CD4-positive, alpha-beta T cell treated with Interleukin-15 for 1 hour (primary cell): ENCODE measurements around the gene UGT3A1.

Experiments used
- DNase-seq: peaks from one replicate; pipeline ENCODE4 v3.0.0-alpha.2; 2020

Gene UGT3A1

GRCh38 chr5:35903631-35904203 lies 87.5 kb downstream of the UGT3A1 start:
- no peak for DNase-seq

DNA sequence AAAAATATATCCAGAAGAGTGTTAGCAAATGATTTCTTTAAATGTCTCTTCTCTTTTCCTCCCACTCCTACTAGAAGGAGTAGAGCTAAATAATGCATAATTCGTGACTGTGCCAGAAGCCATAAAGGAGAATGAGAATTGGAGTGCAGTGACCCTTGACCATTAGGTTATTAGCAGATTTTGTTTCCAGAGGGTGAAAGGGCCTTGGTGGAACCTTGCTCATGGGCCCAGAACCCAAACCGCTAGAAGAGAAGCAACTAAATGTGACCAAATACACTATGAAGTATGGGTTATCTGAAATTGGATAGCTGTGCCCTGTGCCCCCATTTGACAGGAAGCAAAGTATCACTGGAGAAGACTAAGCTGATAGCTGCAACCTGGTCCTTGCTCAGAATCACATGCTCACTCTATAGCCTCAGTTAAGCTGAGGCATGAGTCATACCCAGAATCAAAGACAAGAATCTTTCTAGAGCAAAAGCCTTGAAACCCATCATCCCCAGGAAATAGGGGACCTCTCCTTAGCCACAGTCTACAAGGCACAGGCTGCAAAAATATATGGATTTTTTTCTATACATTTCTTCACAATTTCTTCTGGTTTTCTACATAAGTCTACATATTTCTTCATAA lies 89.0 kb downstream of the UGT3A1 start:
- no peak for DNase-seq
